NCI-H82 (cell line): ENCODE data around the gene ZNF276.

ENCODE experiments used
- DNase-seq: peaks from one replicate; lab custom pipeline; 2025; lab: John Stamatoyannopoulos, UW

The ZNF276 gene

DNA sequence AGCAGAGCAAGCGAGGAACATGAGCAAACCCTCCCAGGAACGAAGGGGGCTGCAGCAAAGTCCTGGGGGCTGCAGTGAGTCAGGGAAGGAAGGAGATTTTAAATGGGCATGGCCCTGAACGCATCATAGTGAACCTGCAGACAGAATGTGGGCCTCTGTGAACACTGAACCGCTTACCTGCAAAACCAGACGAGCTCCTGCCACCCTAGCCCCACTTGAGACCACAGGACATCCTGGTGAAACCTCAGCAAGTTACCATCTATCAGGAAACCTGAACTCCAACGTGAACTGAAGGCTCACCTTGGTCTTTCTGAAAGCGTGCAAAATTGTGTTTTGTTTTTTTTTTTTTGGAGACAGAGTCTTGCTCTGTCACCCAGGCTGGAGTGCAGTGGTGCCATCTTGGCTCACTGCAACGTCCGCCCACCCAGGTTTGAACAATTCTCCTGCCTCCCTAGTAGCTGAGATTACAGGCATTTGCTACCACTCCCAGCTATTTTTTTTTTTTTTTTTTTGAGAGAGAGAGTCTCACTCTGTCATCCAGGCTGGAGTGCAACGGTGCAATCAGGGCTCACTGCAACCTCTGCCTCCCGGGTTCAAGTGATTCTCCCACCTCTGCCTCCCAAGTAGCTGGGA, 64.3 kb downstream of the ZNF276 start:
- no peak for DNase-seq

DNA sequence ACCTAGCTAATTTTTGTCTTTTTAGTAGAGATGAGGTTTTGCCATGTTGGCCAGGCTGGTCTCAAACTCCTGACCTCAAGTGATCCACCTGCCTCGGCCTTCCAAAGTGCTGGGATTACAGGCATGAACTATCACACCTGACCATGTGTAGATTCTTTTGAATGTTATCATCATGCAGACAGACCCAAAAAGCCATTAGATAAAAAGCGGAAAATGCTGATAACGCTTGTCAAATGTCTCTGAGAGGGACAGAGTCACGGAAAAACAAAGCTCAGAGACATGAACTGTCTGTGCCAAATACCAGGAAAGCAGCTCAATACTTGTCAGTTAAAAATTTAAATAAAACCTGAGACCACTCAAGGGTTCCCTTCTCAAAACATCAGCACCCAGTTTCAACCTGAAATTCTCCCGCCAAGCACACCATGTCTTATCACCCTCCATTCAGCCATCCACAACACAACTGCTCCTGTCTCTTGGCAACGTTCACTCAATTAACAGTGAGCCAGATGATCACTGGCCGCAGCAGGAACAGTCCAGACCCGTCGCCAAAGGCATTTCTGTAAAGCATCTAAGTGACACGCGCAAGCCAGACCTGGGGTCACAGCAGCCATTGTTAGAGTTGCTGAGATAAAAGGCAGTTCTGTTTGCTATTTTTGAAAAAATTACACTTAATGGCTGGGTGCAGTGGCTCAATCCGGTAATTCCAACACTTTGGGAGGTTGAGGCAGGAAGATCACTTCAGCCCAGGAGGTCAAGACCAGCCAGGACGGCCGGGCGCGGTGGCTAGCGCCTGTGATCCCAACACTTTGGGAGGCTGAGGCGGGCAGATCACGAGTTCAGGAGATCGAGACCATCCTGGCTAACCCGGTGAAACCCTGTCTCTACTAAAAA, 65.4 kb downstream of the ZNF276 start:
- DNase-seq = no peak

DNA sequence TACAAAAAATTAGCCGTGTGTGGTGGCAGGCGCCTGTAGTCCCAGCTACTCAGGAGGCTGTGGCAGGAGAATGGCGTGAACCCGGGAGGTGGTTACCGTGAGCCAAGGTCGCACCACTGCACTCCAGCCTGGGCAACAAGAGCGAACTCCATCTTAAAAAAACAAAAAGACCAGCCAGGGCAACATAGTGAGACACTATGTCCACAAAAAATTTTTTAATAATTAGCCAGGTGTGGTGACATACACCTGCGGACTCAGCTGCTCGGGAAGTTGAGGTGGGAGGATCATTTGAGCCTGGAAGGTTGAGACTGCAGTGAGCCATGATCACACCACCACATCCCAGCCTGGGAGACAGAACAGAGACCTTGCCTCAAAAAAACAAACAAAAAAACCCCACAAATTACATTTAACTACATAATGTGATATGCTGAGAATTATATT, 66.0 kb downstream of the ZNF276 start:
- no peak for DNase-seq
